ENCODE data around the gene ZDHHC24. TPM values are rescaled to one million over a fixed set of nuclear protein-coding genes. Genes with fewer than 3 reads are reported as not detected.

ZDHHC24 gene
- total RNA-seq, 1 experiment from 2014 or later: 26.9 TPM

DNA sequence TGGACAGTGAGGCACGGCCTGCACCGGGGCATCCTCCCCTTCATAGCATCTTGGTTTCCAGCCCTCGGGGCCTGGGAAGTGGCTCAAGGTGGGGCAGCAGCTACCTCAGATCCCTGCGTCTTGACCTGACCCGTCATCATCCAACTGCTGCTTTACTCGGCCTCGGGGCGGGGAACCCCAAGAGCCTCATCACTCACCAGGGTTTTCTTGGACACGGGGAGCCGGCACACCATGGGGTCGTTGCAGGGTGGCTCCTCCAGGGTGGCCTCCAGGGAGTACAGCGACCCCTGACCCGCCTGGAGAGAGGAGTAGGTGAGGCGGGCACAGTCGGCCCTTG is 21.9 kb upstream of the ZDHHC24 start:
- Histone ChIP-seq H3K27me3 (replicated peaks; ENCODE audit: control insufficient read depth, insufficient read depth, low read length) (no peaks in the 10 kb centered on the region), H3K4me1 (no peaks in the 10 kb centered on the region), H3K36me3 (ENCODE audit: control insufficient read depth, insufficient read depth, low read length) (no peaks in the 10 kb centered on the region), H3K4me3 (ENCODE audit: low read depth, low read length) (no peak overlapping the region), H3K9me3 (no peaks in the 10 kb centered on the region)
- intact Hi-C loops (cut with micrococcal nuclease; ENCODE audit: unreplicated experiment): no loop called here
- Mint-ChIP-seq H3K4me3 (ENCODE audit: unreplicated experiment) (no peak overlapping the region), H3K27ac (ENCODE audit: unreplicated experiment) (no peak overlapping the region), H3K4me1 (ENCODE audit: low read depth, unreplicated experiment) (no peaks in the 10 kb centered on the region), H3K9me3 (ENCODE audit: unreplicated experiment) (no peaks in the 10 kb centered on the region), H3K36me3 (ENCODE audit: insufficient read depth, unreplicated experiment) (no peaks in the 10 kb centered on the region), H3K27me3 (ENCODE audit: insufficient read depth, unreplicated experiment) (no peaks in the 10 kb centered on the region)
- ChIA-PET POLR2A (interaction anchor here (0.5 kb wide), 1 partner anchor 307 kb away, joined by 8 read pairs; no protein-coding TSS in a partner anchor), CTCF (no interaction called here)
- BruUV-seq (replicated peaks): no TSS peak
- DNase-seq: no peak
- no peak for TF ChIP-seq CTCF (IDR thresholded peaks at IDR 0.05; ENCODE audit: insufficient read depth in 1 of 2, low read depth in 1 of 2, low read length in 1 of 2, severe bottlenecking in 1 of 2, unreplicated experiment in 1 of 2)

- Mint-ChIP-seq H3K4me3 (ENCODE audit: unreplicated experiment) (no peak overlapping the region), H3K9me3 (ENCODE audit: unreplicated experiment) (no peaks in the 10 kb centered on the region), H3K4me1 (ENCODE audit: low read depth, unreplicated experiment) (no peaks in the 10 kb centered on the region), H3K27me3 (ENCODE audit: insufficient read depth, unreplicated experiment) (no peaks in the 10 kb centered on the region), H3K36me3 (ENCODE audit: insufficient read depth, unreplicated experiment) (no peaks in the 10 kb centered on the region), H3K27ac (ENCODE audit: unreplicated experiment) (no peak overlapping the region)
- Histone ChIP-seq H3K9me3 (no peaks in the 10 kb centered on the region), H3K4me3 (ENCODE audit: low read depth, low read length) (no peak overlapping the region), H3K4me1 (no peaks in the 10 kb centered on the region), H3K36me3 (ENCODE audit: control insufficient read depth, insufficient read depth, low read length) (no peaks in the 10 kb centered on the region), H3K27me3 (replicated peaks; ENCODE audit: control insufficient read depth, insufficient read depth, low read length) (no peaks in the 10 kb centered on the region)
- CTCF ChIA-PET: no interaction called here
- intact Hi-C loops (cut with micrococcal nuclease; ENCODE audit: unreplicated experiment): no loop called here
- no TSS peak for BruUV-seq (replicated peaks)
- DNase-seq: no peak
- TF ChIP-seq CTCF (IDR thresholded peaks at IDR 0.05; ENCODE audit: insufficient read depth in 1 of 2, low read depth in 1 of 2, low read length in 1 of 2, severe bottlenecking in 1 of 2, unreplicated experiment in 1 of 2): no peak
- POLR2A ChIA-PET: no interaction called here
These were observed 20.4 kb upstream of the ZDHHC24 start for GRCh38 chr11:66566221-66566620.

GRCh38 chr11:66564984-66565383 is 19.1 kb upstream of the ZDHHC24 start:
- H3K36me3 Mint-ChIP-seq (ENCODE audit: insufficient read depth, unreplicated experiment): no peaks in the 10 kb centered on the region
- DNase-seq: no peak
- H3K4me1 Mint-ChIP-seq (ENCODE audit: low read depth, unreplicated experiment): no peaks in the 10 kb centered on the region
- H3K27me3 ChIP-seq (replicated peaks; ENCODE audit: control insufficient read depth, insufficient read depth, low read length): no peaks in the 10 kb centered on the region
- H3K36me3 ChIP-seq (ENCODE audit: control insufficient read depth, insufficient read depth, low read length): no peaks in the 10 kb centered on the region
- H3K4me3 ChIP-seq (ENCODE audit: low read depth, low read length): no peak overlapping the region
- ChIA-PET CTCF (no interaction called here), POLR2A (no interaction called here)
- H3K27me3 Mint-ChIP-seq (ENCODE audit: insufficient read depth, unreplicated experiment): no peaks in the 10 kb centered on the region
- no peaks in the 10 kb centered on the region for H3K9me3 Mint-ChIP-seq (ENCODE audit: unreplicated experiment)
- intact Hi-C loops (cut with micrococcal nuclease; ENCODE audit: unreplicated experiment): no loop called here
- no TSS peak for BruUV-seq (replicated peaks)
- no peak overlapping the region for H3K27ac Mint-ChIP-seq (ENCODE audit: unreplicated experiment)
- no peak for TF ChIP-seq CTCF (IDR thresholded peaks at IDR 0.05; ENCODE audit: insufficient read depth in 1 of 2, low read depth in 1 of 2, low read length in 1 of 2, severe bottlenecking in 1 of 2, unreplicated experiment in 1 of 2)
- no peaks in the 10 kb centered on the region for H3K9me3 ChIP-seq
- no peak overlapping the region for H3K4me3 Mint-ChIP-seq (ENCODE audit: unreplicated experiment)
- no peaks in the 10 kb centered on the region for H3K4me1 ChIP-seq

Measured in Caco-2 (cell line).